ES-I3 (cell line): ENCODE measurements around the gene DCC.

Source experiments
- H3K36me3 ChIP-seq: 2 replicates; pipeline ENCODE4 v1.6.1; 2013; ENCODE audit warnings: mild to moderate bottlenecking, low read length, control low read depth, moderate library complexity; ENCODE audit not compliant: insufficient read depth
- H3K4me1 ChIP-seq: 2 replicates; pipeline ENCODE4 v1.6.1; 2013; ENCODE audit warnings: mild to moderate bottlenecking, control low read depth, low read length; ENCODE audit not compliant: insufficient read depth
- H3K9ac ChIP-seq: 2 replicates; pipeline ENCODE4 v1.6.1; 2013; ENCODE audit warnings: low read depth, mild to moderate bottlenecking, low read length, moderate library complexity
- H3K9me3 ChIP-seq: 2 replicates; pipeline ENCODE4 v1.6.1; 2013; ENCODE audit warnings: mild to moderate bottlenecking, low read length, moderate library complexity; ENCODE audit not compliant: control insufficient read depth, insufficient read depth

The DCC gene

DNA sequence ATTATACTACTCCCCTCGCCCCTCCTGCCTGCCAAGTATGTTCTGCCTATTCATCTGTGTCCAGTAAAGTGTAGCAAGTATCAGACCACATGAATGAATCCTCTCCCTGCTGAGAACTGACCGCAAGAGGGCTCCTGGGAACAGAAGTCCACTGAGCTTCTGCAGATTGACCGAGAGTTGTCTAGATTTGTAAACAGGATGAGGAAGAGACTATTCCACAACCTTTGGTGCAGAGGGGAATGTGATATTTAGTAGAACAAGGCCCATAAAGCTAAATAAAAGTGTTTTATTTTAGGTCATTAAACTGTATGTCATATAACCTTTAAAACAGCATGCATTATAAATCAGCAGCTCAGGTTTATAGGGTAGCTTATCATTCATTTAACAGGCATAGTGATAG is 377.0 kb downstream of the DCC start:
- Histone ChIP-seq H3K4me1 (no peaks in the 10 kb centered on the region), H3K9ac (no peak overlapping the region), H3K36me3 (no peaks in the 10 kb centered on the region)

GRCh38 chr18:52722904-52723303 is 382.9 kb downstream of the DCC start:
- no peak overlapping the region for H3K9ac ChIP-seq
- no peaks in the 10 kb centered on the region for H3K36me3 ChIP-seq
- no peaks in the 10 kb centered on the region for H3K9me3 ChIP-seq
- peaks cover 4% of the 10 kb centered on the region; the same call in 1 of the 2 replicates for H3K4me1 ChIP-seq

More for the DNA sequence above, 377.0 kb downstream of the DCC start:
- H3K9me3 ChIP-seq: no peaks in the 10 kb centered on the region

DNA sequence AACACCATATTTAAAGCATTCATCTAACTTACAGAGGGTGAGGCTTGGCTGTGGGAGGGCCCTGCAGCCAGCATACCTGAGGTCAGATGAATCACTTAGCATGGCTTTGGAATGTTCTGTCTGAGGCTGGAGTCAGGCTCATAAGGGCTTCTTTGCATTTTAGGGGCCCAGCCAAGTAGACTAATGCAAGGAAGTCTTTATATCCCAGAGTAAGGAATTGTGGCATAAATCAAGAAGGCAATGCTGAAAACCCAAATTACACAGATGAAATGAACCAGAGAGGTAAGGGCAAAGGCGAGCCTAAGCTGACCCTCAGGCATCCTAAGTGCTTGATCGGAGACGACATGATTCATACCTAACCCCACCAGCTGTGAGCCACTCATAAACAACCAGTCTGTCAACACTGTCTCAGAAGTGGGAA is 383.6 kb downstream of the DCC start:
- peaks cover 4% of the 10 kb centered on the region; the same call in 1 of the 2 replicates for H3K4me1 ChIP-seq
- no peaks in the 10 kb centered on the region for H3K36me3 ChIP-seq
- no peak overlapping the region for H3K9ac ChIP-seq
- no peaks in the 10 kb centered on the region for H3K9me3 ChIP-seq

- no peaks in the 10 kb centered on the region for H3K36me3 ChIP-seq
- H3K4me1 ChIP-seq: no peaks in the 10 kb centered on the region
Measured at GRCh38 chr18:52730972-52731619, 391.1 kb downstream of the DCC start.

GRCh38 chr18:52738946-52739345 is 398.9 kb downstream of the DCC start:
- H3K9ac ChIP-seq: no peak overlapping the region
- no peaks in the 10 kb centered on the region; the same call in 1 of the 2 replicates for H3K4me1 ChIP-seq
- no peaks in the 10 kb centered on the region for H3K36me3 ChIP-seq
- no peaks in the 10 kb centered on the region for H3K9me3 ChIP-seq

More at GRCh38 chr18:52730972-52731619, 391.1 kb downstream of the DCC start:
- Histone ChIP-seq H3K9me3 (no peaks in the 10 kb centered on the region), H3K9ac (no peak overlapping the region)

DNA sequence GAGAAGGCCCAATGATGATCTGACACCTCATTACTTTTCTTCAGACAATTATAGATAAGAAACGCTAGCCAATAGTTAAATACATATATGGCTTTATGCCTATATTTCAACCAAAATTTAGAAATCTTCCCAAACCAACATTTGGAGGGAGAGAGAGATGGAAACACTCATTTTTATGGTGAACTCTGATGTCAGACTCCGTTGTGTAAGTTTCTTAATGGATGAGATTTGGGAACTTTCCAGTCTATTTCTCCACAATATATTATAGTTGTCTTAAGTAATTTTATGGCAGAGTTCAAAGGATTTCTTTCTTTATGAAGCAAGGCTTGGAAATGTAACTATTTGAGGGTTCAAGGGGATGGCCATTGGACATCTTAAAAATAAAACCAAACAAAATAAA is 407.0 kb downstream of the DCC start:
- H3K9me3 ChIP-seq: no peaks in the 10 kb centered on the region
- no peaks in the 10 kb centered on the region for H3K36me3 ChIP-seq
- H3K4me1 ChIP-seq: no peaks in the 10 kb centered on the region; the same call in 1 of the 2 replicates
- H3K9ac ChIP-seq: no peak overlapping the region

DNA sequence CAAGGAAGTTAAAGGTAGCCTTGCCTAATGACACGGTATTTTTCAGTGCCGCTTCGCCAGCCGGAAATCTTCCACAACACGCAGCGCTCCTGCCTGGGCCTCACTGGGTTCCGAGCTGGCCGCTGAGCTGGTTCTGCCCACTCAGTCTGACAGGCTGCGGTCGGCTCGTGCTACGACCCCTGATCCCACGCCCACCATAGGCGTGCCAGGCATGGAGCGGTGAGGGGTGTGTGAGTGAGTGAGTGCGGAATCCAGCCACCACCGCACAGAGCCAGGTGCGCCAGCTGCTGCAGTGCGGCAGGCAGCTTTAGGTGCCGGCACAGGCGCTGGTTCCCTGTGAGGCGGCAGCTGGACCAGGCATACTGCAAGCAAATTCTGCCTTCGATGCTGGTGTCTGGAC is 407.9 kb downstream of the DCC start:
- no peaks in the 10 kb centered on the region for H3K9me3 ChIP-seq
- H3K9ac ChIP-seq: no peak overlapping the region
- H3K4me1 ChIP-seq: no peaks in the 10 kb centered on the region; the same call in 1 of the 2 replicates
- no peaks in the 10 kb centered on the region for H3K36me3 ChIP-seq

DNA sequence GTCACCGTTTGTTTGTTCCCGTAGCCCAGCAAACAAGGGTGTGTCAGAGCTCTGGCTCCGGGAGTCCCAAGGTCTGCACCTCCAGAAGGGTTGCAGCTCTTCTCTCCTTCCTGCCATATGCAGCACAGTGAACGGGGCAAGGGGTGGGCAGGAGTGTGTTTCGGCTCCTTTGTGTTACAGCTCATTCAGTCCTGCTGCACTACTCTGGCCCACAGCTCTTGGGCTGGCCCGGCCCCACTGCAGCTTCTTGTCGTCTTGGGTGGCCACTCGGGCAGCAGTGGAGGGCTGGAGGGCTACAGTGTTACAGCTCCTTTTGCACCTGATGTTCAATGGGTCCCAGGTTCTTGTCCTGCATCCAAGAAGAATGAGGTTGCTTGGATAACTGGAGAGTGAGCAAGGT is 408.3 kb downstream of the DCC start:
- H3K36me3 ChIP-seq: no peaks in the 10 kb centered on the region
- no peaks in the 10 kb centered on the region; the same call in 1 of the 2 replicates for H3K4me1 ChIP-seq
- H3K9me3 ChIP-seq: no peaks in the 10 kb centered on the region
- no peak overlapping the region for H3K9ac ChIP-seq

- Histone ChIP-seq H3K4me1 (no peaks in the 10 kb centered on the region), H3K36me3 (no peaks in the 10 kb centered on the region), H3K9me3 (no peaks in the 10 kb centered on the region), H3K9ac (no peak overlapping the region)
Measured at GRCh38 chr18:52749542-52749941, 409.5 kb downstream of the DCC start.

DNA sequence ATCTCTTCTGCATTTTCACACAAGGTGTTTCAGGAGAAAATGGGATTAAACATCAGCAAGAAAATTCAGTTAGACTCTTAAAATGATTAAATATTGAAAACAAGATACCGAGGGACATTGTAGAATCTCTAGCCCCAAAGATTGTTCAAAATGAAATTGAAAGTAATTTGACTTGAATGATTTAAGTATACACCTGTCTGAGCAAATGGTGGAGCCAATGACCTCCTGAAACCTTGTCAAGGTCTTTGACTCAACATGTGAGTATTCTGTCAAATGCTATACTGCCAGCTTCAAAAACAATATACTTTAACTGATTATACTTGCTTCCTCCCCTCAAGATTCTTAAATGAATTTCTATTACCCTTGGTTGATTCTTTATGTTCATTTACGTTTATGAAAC is 411.0 kb downstream of the DCC start:
- Histone ChIP-seq H3K4me1 (no peaks in the 10 kb centered on the region), H3K36me3 (no peaks in the 10 kb centered on the region)

GRCh38 chr18:52764316-52764715 is 424.3 kb downstream of the DCC start:
- Histone ChIP-seq H3K4me1 (no peaks in the 10 kb centered on the region), H3K9me3 (no peaks in the 10 kb centered on the region), H3K36me3 (no peaks in the 10 kb centered on the region), H3K9ac (no peak overlapping the region)

More for the DNA sequence above, 411.0 kb downstream of the DCC start:
- H3K9ac ChIP-seq: no peak overlapping the region
- H3K9me3 ChIP-seq: no peaks in the 10 kb centered on the region

DNA sequence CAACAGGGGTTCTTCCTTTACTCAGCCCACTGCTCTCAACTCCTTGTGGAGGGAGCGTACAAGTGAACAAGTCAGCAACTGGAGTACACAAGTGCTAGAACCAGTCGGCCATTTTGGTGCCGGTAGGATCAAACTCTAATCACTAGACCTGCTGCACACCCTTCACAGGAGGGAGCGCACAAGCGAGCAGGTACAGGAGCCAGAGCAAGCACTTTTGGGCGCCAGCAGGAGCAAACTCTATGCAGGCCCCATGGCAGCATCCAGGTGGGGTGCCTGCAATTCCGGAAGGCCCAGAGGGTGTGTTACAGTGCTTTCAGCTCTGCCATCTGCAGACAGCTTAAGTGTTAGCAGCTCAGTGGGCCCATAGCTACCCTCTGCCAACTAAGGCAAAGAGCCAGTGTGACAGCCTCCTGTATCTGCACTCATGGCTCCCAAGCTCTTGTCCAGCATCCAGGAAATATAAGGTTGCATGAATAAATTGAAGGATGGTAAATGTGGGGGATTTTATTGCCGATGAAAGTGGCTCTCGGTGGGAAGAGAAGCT is 426.1 kb downstream of the DCC start:
- H3K36me3 ChIP-seq: no peaks in the 10 kb centered on the region
- no peaks in the 10 kb centered on the region for H3K4me1 ChIP-seq
- H3K9me3 ChIP-seq: no peaks in the 10 kb centered on the region
- H3K9ac ChIP-seq: no peak overlapping the region

- Histone ChIP-seq H3K4me1 (no peaks in the 10 kb centered on the region), H3K9me3 (no peaks in the 10 kb centered on the region), H3K9ac (no peak overlapping the region), H3K36me3 (no peaks in the 10 kb centered on the region)
Measured at GRCh38 chr18:52781113-52781512, 441.1 kb downstream of the DCC start.

DNA sequence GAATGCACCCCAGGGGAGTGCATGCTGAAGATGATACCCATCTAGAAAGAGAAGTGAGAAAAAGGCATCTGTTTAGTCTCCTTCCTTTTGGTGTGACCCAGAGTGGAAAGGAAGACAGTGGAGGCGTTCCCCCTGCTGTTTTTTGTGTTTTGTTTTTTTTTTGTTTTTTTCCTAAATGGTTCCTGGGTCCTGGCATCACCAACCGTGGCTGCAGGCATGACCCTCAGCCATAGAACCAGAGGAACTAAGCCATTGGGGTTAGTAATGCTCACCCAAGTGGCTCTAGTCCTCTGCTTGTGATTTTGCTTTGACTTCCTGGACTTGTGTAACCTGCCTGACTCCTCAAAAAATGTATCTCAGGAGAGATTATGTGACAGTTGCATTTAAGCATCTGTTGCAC is 451.3 kb downstream of the DCC start:
- Histone ChIP-seq H3K9ac (no peak overlapping the region), H3K9me3 (peaks cover 14% of the 10 kb centered on the region; the same call in 1 of the 2 replicates), H3K4me1 (no peaks in the 10 kb centered on the region), H3K36me3 (no peaks in the 10 kb centered on the region)

- Histone ChIP-seq H3K36me3 (no peaks in the 10 kb centered on the region), H3K4me1 (peaks cover 4% of the 10 kb centered on the region; the same call in 1 of the 2 replicates), H3K9me3 (no peaks in the 10 kb centered on the region; the same call in 1 of the 2 replicates), H3K9ac (no peak overlapping the region)
Measured at GRCh38 chr18:52812834-52813233, 472.8 kb downstream of the DCC start.
